ENCODE results near the gene MS4A6E. TPM values are rescaled to one million over a fixed set of nuclear protein-coding genes. Genes with fewer than 3 reads are reported as not detected.
"Not testable (repeated sequence)": the region's sequence is repeated elsewhere in the genome, so short reads cannot be mapped to it uniquely, and the experiment has no call there.

The MS4A6E gene
- total RNA-seq, 4 donors from 2014 or later, result not detected

DNA sequence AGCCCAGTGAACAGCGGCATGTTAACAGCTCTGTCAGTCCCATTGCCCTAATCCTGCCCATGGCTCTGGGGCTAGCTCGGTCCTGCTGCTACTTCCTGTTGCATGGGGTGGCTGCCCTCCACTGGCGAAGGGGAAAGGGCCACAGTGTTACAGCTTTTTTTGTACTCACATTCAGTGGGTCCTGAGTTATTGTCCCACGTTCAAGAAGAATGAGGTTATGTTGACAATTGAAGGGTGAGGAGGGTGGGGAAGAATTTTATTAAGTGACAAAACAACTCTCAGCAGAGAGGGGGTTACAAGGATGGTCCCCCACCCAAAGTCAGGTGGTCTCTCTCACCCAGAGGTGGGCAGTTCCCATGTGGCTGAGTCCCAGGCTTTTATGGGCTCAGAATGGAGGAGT, 33.6 kb downstream of the MS4A6E start:
- Histone ChIP-seq H3K27ac (no peak overlapping the region), H3K4me1 (no peaks in the 10 kb centered on the region), H3K9me3 (no peaks in the 10 kb centered on the region), H3K27me3 (no peaks in the 10 kb centered on the region), H3K4me3 (no peak overlapping the region), H3K36me3 (no peaks in the 10 kb centered on the region)
- WGBS, 2 donors, result 100% methylated on average over 1 of the region's 4 CpGs; no CpG with 5 or more reads in 1 of the 2 donors
- TF ChIP-seq, protein P1, sequence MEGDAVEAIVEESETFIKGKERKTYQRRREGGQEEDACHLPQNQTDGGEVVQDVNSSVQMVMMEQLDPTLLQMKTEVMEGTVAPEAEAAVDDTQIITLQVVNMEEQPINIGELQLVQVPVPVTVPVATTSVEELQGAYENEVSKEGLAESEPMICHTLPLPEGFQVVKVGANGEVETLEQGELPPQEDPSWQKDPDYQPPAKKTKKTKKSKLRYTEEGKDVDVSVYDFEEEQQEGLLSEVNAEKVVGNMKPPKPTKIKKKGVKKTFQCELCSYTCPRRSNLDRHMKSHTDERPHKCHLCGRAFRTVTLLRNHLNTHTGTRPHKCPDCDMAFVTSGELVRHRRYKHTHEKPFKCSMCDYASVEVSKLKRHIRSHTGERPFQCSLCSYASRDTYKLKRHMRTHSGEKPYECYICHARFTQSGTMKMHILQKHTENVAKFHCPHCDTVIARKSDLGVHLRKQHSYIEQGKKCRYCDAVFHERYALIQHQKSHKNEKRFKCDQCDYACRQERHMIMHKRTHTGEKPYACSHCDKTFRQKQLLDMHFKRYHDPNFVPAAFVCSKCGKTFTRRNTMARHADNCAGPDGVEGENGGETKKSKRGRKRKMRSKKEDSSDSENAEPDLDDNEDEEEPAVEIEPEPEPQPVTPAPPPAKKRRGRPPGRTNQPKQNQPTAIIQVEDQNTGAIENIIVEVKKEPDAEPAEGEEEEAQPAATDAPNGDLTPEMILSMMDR (IDR thresholded peaks at IDR 0.05), result no peak
- TF ChIP-seq POLR2A (IDR thresholded peaks at IDR 0.05), result no peak
- intact Hi-C loops (cut with DNase I), result loop anchor here (10.0 kb wide), 1 partner anchor 254 kb away; no protein-coding TSS in a partner anchor
- DNase-seq, result no peak

DNA sequence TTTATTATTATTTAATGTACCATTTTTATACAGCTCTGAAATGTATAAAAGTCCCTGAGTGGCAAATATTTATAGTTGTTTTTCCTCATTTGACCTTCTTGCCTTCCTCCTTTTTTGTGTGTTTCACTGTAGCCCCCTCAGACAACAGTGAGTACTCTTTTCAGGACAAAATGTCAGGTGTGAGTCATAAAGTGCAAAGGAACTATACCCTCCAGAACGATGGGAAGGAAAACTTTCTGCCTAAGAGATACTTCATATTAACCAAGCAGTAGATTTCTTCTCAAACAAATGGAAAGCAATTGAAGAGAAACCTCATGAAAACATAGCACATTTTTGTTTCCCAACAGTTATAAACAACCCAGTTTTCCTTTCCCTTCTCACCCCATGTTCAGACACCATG, 35.2 kb downstream of the MS4A6E start:
- Histone ChIP-seq H3K4me1 (no peaks in the 10 kb centered on the region), H3K27ac (no peak overlapping the region), H3K27me3 (no peaks in the 10 kb centered on the region), H3K4me3 (no peak overlapping the region), H3K9me3 (no peaks in the 10 kb centered on the region), H3K36me3 (no peaks in the 10 kb centered on the region)
- intact Hi-C loops (cut with DNase I), result loop anchor here (10.0 kb wide), 1 partner anchor 253 kb away; no protein-coding TSS in a partner anchor
- 15 to 17% methylated on average over 1 of the region's 1 CpG for WGBS, 2 donors
- no peak for TF ChIP-seq POLR2A (IDR thresholded peaks at IDR 0.05)
- TF ChIP-seq, protein P1 (IDR thresholded peaks at IDR 0.05), result no peak
- DNase-seq, result no peak

DNA sequence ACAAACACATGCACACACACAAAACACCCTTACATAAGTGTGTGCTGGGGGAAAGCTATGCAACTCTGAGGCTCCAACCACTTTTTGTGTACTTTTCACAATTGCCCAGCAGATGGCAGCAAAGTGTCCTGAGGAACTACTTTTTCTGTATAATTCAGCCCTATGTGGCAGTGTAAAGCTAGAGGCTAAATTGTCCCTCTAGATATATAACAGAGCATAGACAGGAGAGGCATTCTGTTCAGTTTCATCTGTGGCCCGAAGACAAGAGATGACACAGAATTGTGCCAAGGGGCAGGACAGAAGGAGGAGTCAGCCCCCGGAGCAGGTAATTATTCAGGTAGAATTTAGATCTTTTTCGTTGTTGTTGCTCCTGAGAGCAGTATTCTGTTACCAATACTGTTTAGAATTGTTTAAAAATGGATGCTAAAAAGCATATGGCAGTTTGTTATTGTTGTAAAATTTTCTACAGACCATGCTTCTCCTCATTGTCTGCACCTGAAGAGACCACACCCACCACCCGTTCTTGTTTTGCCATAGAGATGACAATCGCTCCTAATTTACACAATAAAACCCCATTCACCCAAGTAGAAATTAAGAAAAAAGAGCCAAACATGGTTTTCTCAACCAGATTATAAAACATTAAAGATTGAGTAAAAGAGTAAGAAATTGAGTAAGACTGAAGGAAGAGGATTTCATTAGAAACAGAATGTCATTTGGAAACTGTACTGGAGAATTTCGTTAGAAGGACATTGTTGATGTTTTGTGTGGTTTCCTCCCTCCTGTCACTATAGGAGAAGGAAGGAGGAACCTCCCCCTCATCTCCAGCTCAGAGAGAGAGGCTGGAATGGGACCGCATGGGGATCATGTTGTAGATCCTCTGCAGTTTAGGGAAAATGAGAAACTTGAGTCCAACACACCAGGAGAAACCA, 36.8 kb downstream of the MS4A6E start:
- Histone ChIP-seq H3K4me1 (no peaks in the 10 kb centered on the region), H3K36me3 (no peaks in the 10 kb centered on the region), H3K27me3 (no peaks in the 10 kb centered on the region), H3K9me3 (no peaks in the 10 kb centered on the region), H3K4me3 (no peak overlapping the region), H3K27ac (peak overlapping the region in 1 of 4 donors; percentile 45)
- intact Hi-C loops (cut with DNase I), result loop anchor here (10.0 kb wide), 1 partner anchor 251 kb away; no protein-coding TSS in a partner anchor
- DNase-seq, result no peak
- no peak for TF ChIP-seq POLR2A (IDR thresholded peaks at IDR 0.05)
- TF ChIP-seq, protein P1 (IDR thresholded peaks at IDR 0.05), result peak; percentile 57 to 69 (median 62)
- 38 to 42% methylated on average over 7 of the region's 7 CpGs for WGBS, 2 donors

DNA sequence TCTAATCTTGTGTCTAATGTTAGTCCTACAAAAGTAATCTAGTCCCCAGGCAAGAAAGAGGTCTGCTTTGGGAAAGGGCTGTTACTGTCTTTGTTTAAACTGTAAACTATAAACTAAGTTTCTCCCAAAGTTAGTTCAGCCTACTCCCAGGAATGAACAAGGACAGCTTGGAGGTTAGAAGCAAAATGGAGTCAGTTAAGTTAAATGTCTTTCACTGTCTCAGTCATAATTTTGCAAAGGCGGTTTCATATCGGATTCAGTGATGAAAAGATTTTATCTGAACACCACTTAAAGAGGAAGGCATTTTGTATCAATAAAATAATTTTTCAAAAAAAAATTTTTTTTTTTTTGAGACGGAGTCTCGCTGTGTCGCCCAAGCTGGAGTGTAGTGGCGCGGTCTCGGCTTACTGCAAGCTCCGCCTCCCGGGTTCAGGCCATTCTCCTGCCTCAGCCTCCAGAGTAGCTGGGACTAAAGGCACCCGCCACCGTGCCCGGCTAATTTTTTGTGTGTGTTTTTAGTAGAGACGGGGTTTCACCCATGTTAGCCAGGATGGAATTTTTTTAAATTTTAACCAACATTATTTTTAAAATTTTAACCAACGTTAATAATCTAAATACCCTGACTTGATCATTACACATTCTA, 39.3 kb downstream of the MS4A6E start:
- not testable (repeated sequence) for H3K4me3 ChIP-seq, H3K27me3 ChIP-seq, H3K27ac ChIP-seq, DNase-seq, H3K36me3 ChIP-seq, H3K9me3 ChIP-seq
- intact Hi-C loops (cut with DNase I), result loop anchor here (5.0 to 10.0 kb wide), 2 partner anchors 248 to 266 kb away; no protein-coding TSS in a partner anchor
- 84 to 87% methylated on average over 15 of the region's 15 CpGs for WGBS, 2 donors
- H3K4me1 ChIP-seq, result peaks cover 0 to 13% (median 0%) of the 10 kb centered on the region in 3 donors

- DNase-seq, result no peak
- Histone ChIP-seq H3K4me1 (peaks cover 0 to 13% (median 0%) of the 10 kb centered on the region in 3 donors), H3K36me3 (no peaks in the 10 kb centered on the region), H3K9me3 (no peaks in the 10 kb centered on the region), H3K27ac (no peak overlapping the region), H3K4me3 (no peak overlapping the region), H3K27me3 (no peaks in the 10 kb centered on the region)
- TF ChIP-seq, protein P1 (IDR thresholded peaks at IDR 0.05), result no peak
- no peak for TF ChIP-seq POLR2A (IDR thresholded peaks at IDR 0.05)
- WGBS, 2 donors, result 24 to 31% methylated on average over 2 of the region's 2 CpGs
- intact Hi-C loops (cut with DNase I), result loop anchor here (5.0 to 10.0 kb wide), 2 partner anchors 248 to 265 kb away; no protein-coding TSS in a partner anchor
Measured at GRCh38 chr11:60367009-60367408, 40.0 kb downstream of the MS4A6E start.
